HepG2 (cell line): ENCODE data around the gene HENMT1. TPM values are rescaled to one million over a fixed set of nuclear protein-coding genes. Genes with fewer than 3 reads are reported as not detected.
A peak's percentile ranks its signal among the peaks of the same experiment; 100 is the strongest.

Experiments
- CC2D1A ChIP-seq: sonication (generic); formaldehyde crosslinking; IDR thresholded peaks from 2 replicates; pipeline ENCODE4 v1.8.1; 2023; ENCODE audit warnings: mild to moderate bottlenecking, missing genetic modification reagents
- CENPBD1 ChIP-seq: sonication (generic); formaldehyde crosslinking; IDR thresholded peaks from 2 replicates; pipeline ENCODE4 v1.8.0; 2022; ENCODE audit warnings: missing genetic modification reagents, low read depth, mild to moderate bottlenecking, borderline replicate concordance
- EP300 ChIP-seq, 3 experiments: sonication (generic) in 1 of 3; formaldehyde crosslinking in 1 of 3; IDR thresholded peaks; 2 replicates each; pipeline versions ENCODE4 v1.5.1 to v1.6.1; 2011 to 2020; ENCODE audit warnings: low read depth in 2 of 3, low read length in 2 of 3, borderline replicate concordance in 1 of 3, improper control_type of control experiment in 1 of 3, mild to moderate bottlenecking in 1 of 3, missing genetic modification reagents in 1 of 3, moderate library complexity in 1 of 3
- GTF3A ChIP-seq: sonication (generic); formaldehyde crosslinking; conservative IDR thresholded peaks from 2 replicates; pipeline ENCODE4 v1.4.0; 2020; ENCODE audit warnings: mild to moderate bottlenecking, missing genetic modification reagents
- HNF4A ChIP-seq: sonication (generic); formaldehyde crosslinking; IDR thresholded peaks from 2 replicates; pipeline ENCODE4 v1.4.0; 2020; ENCODE audit warnings: missing genetic modification reagents
- MAFK ChIP-seq, 2 experiments: IDR thresholded peaks in 1 of 2; conservative IDR thresholded peaks in 1 of 2; 2 replicates each; pipeline ENCODE4 v1.6.1; 2011; ENCODE audit warnings: improper control_type of control experiment in 2 of 2, low read length in 2 of 2
- PRDM15 ChIP-seq: sonication (generic); formaldehyde crosslinking; IDR thresholded peaks from 2 replicates; pipeline ENCODE4 v1.4.0; 2020; ENCODE audit warnings: missing genetic modification reagents
- PTBP1 ChIP-seq: fragments of 200-400 bp; formaldehyde crosslinking; IDR thresholded peaks from 2 replicates; pipeline ENCODE4 v1.6.1; 2018; ENCODE audit warnings: low read length, low read depth; ENCODE audit not compliant: poor library complexity, severe bottlenecking
- SSRP1 ChIP-seq: IDR thresholded peaks from 2 replicates; pipeline ENCODE4 v1.6.1; 2016; ENCODE audit warnings: control low read depth
- TOPORS ChIP-seq: sonication (generic); formaldehyde crosslinking; IDR thresholded peaks from 2 replicates; pipeline ENCODE4 v1.8.0; 2023; ENCODE audit warnings: mild to moderate bottlenecking, missing genetic modification reagents
- ZBTB20 ChIP-seq: sonication (generic); formaldehyde crosslinking; IDR thresholded peaks from 2 replicates; pipeline ENCODE4 v1.8.1; 2023; ENCODE audit warnings: missing genetic modification reagents, low read depth, mild to moderate bottlenecking, borderline replicate concordance
- ZFP91 ChIP-seq: sonication (generic); formaldehyde crosslinking; IDR thresholded peaks from 2 replicates; pipeline ENCODE4 v1.9.0; 2022; ENCODE audit warnings: missing genetic modification reagents, mild to moderate bottlenecking, borderline replicate concordance
- ZIK1 ChIP-seq: sonication (generic); formaldehyde crosslinking; IDR thresholded peaks from 2 replicates; pipeline ENCODE4 v1.5.0; 2020; ENCODE audit warnings: mild to moderate bottlenecking, low read depth, missing genetic modification reagents, borderline replicate concordance
- ZNF230 ChIP-seq: sonication (generic); formaldehyde crosslinking; IDR thresholded peaks from 2 replicates; pipeline ENCODE4 v1.4.0; 2020; ENCODE audit warnings: mild to moderate bottlenecking, missing genetic modification reagents
- ZNF280B ChIP-seq: sonication (generic); formaldehyde crosslinking; IDR thresholded peaks from 2 replicates; pipeline ENCODE4 v1.5.0; 2020; ENCODE audit warnings: missing genetic modification reagents, mild to moderate bottlenecking, borderline replicate concordance
- ZNF292 ChIP-seq: sonication (generic); formaldehyde crosslinking; IDR thresholded peaks from 2 replicates; pipeline ENCODE4 v1.8.1; 2022; ENCODE audit warnings: mild to moderate bottlenecking, low read depth, missing genetic modification reagents, borderline replicate concordance
- ZNF3 ChIP-seq: IDR thresholded peaks from 2 replicates; pipeline ENCODE4 v1.7.0; 2017; ENCODE audit warnings: inconsistent platforms
- ZNF572 ChIP-seq: sonication (generic); formaldehyde crosslinking; IDR thresholded peaks from 2 replicates; pipeline ENCODE4 v1.5.1; 2020; ENCODE audit warnings: mild to moderate bottlenecking, missing genetic modification reagents
- ZNF629 ChIP-seq: sonication (generic); formaldehyde crosslinking; conservative IDR thresholded peaks from 2 replicates; pipeline ENCODE4 v1.5.0; 2020; ENCODE audit warnings: missing genetic modification reagents
- polyA plus RNA-seq, 8 experiments: library from polyadenylated mRNA; depleted of rRNA in 3 of 8; stranded (reverse) in 7 of 8; unstranded in 1 of 8; fragments of >200 nt; fragmentation: Illumina TruSeq in 4 of 8; extraction: Trizol in 4 of 8; gene quantifications; 2 replicates each; pipeline versions ENCODE4 v1.2.1 to v1.2.3, GENCODE V29; 2011 to 2016; ENCODE audit warnings: low read depth in 4 of 8, missing spikeins in 1 of 8, mixed read lengths in 1 of 8; ENCODE audit not compliant: insufficient read depth in 1 of 8
- total RNA-seq, 5 experiments: library from RNA; depleted of rRNA; stranded (reverse); fragments of >200 nt; fragmentation: Illumina TruSeq; extraction: Trizol; gene quantifications; 2 replicates each; pipeline ENCODE4 v1.2.3, GENCODE V29; 2016; ENCODE audit warnings: low read depth in 1 of 5

HENMT1 gene
- total and polyA plus RNA-seq, 2 of the 13 experiments (the other 11 are each of a cell fraction or from before 2014, with no cell fraction given): not detected

GRCh38 chr1:108691942-108692723, 31.2 kb upstream of the HENMT1 start, which contains the start of gene PRPF38B (continued):
- TF ChIP-seq CC2D1A (CRISPR knock-in tag): no peak
- no peak for TF ChIP-seq SSRP1 (CRISPR knock-in tag)
- peak; percentile 56; the same call in 1 of the 2 replicates for TF ChIP-seq GTF3A
- no peak for TF ChIP-seq EP300 (IDR thresholded peaks at IDR 0.05; ENCODE audit: low read depth in 2 of 2, low read length in 2 of 2)
- no peak; the same call in 1 of the 2 replicates for TF ChIP-seq EP300 (CRISPR knock-in tag; IDR thresholded peaks at IDR 0.05; ENCODE audit: borderline replicate concordance)
- TF ChIP-seq ZIK1: no peak
- no peak for TF ChIP-seq ZNF629 (CRISPR knock-in tag)
- peak; percentile 60; the same call in 1 of the 2 replicates for TF ChIP-seq ZNF280B (CRISPR knock-in tag)
- TF ChIP-seq PRDM15 (CRISPR knock-in tag): no peak
- TF ChIP-seq ZFP91: peak; percentile 90; the same call in 1 of the 2 replicates
- peak; percentile 16; the same call in 1 of the 2 replicates for TF ChIP-seq HNF4A (CRISPR knock-in tag)
- TF ChIP-seq ZNF292 (CRISPR knock-in tag): peak; percentile 86; the same call in 1 of the 2 replicates
- peak; percentile 93; the same call in 1 of the 2 replicates for TF ChIP-seq ZNF230
- TF ChIP-seq ZBTB20 (CRISPR knock-in tag): peak; percentile 82; the same call in 1 of the 2 replicates
- TF ChIP-seq TOPORS: no peak; the same call in 1 of the 2 replicates
- TF ChIP-seq MAFK (conservative IDR thresholded peaks at IDR 0.05 in 1 of 2, IDR thresholded peaks at IDR 0.05 in 1 of 2; ENCODE audit: low read length in 2 of 2): no peak
- TF ChIP-seq PTBP1: peak; percentile 66
- 0 out of 2 replicates have a peak, but pooled peaks have one; percentile 36 for TF ChIP-seq ZNF572
- TF ChIP-seq CENPBD1 (CRISPR knock-in tag): peak; percentile 84; the same call in 1 of the 2 replicates
- no peak for TF ChIP-seq ZNF3 (CRISPR knock-in tag)
